ENCODE results near the gene RASAL2.
"Not testable (repeated sequence)": the region's sequence is repeated elsewhere in the genome, so short reads cannot be mapped to it uniquely, and the experiment has no call there.

RASAL2 gene

GRCh38 chr1:178072326-178072725 lies 21.6 kb upstream of the RASAL2 start:
- no peak for DNase-seq

- DNase-seq: no peak
Measured at GRCh38 chr1:178075333-178075732, 18.6 kb upstream of the RASAL2 start.

DNA sequence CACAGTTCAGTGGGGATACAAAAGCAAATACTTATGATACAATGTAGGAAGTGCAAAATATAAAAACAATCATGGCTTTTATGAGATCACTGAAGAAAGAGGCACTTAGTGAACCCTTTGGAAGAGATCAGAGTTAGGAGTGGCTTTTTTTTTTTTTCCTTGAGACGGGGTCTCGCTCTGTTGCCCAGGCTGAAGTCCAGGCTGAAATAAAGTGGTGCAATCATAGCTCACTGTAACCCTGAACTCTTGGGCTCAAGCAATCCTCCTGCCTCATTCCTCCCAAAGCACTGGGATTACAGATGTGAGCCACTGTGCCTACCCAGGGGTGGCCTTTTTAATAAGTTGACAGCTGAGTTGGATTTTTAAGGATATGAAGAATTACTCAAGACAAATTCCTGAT lies 17.3 kb upstream of the RASAL2 start:
- no peak for DNase-seq

DNA sequence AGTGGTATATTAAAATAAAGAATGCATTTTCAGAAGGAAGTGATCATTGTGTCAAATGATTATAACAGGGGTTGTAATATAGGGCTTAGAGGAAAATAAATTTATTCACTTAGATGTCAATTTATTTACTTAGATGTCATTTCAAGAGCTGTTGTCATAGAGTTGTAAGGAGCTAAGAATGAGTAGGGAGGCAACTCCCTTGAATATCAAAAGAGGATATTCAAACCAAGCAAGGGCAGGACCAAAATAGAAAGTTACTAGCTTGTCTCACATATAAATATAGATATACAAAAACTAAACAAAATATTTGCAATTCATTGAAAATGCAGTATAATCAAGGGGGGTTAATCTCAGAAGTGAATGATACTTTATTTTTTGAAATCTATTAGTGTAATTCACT lies 16.0 kb upstream of the RASAL2 start:
- no peak for DNase-seq

GRCh38 chr1:178086294-178086693 lies 7.6 kb upstream of the RASAL2 start:
- no peak for DNase-seq

DNA sequence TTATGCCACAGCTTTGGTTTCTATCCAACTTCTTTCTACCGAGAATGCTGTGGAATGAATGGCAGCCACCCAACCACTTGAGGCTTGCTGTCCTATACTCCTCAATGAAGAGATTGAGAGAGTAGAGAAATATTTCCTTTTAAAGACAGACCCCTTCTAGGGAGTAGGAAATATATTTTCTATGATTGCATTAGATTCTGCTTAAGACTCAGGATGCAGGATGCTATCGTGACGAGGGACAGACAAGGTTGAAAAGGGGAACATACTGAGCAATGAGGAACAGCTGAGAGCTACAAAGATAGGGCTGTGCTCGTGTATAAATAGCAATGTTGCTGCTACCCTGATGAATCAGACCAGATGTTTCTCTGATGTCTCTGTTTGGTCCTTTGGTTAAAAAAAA lies 7.1 kb upstream of the RASAL2 start:
- no peak for DNase-seq

- DNase-seq: no peak
Measured at GRCh38 chr1:178088651-178089050, 5.3 kb upstream of the RASAL2 start.

DNA sequence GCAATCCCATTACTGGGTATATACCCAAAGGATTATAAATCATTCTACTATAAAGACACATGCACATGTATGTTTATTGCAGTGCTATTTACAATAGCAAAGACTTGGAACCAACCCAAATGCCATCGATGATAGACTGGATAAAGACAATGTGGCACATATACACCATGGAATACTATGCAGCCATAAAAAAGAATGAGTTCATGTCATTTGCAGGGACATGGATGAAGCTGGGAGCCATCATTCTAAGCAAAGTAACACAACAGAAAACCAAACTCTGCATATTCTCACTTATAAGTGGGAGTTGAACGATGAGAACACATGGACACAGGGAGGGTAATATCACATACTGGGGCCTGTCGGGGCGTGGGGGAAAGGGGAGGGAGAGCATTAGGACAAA lies 2.5 kb upstream of the RASAL2 start:
- DNase-seq: not testable (repeated sequence)

DNA sequence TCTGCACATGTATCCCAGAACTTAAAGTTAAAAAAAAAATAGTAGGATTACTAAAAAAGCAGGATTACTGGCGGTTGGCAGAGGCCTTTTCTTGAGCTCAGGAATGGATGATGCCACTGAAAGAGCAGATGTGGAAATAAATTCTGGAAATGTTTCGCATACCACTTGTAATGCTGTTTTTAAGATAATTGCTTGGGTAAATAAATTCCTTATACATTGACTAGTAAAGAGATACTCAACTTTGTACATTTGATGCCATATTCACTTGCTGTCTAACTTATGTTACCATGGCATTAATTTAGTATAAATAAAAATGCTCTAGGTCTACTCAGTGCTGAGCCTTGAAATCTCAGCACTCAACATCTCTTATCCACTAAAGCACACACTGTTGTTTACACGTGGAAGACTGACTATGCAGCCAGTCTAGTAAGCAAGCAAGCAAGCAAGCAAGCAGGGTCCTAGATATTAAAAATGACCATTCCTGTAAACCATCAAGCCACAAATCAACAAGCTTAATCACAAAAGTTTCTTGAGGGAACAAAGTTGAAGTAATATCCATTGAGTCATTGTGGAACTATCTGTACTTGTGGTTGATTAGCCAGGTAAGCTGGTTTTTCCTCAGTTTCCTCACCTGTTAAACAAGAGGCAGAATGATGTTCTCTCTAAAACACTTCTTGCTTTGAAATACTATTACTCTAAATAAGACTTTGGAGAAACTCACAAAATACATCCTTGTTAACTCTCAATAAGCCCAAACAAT lies 1.7 kb upstream of the RASAL2 start:
- no peak for DNase-seq

DNA sequence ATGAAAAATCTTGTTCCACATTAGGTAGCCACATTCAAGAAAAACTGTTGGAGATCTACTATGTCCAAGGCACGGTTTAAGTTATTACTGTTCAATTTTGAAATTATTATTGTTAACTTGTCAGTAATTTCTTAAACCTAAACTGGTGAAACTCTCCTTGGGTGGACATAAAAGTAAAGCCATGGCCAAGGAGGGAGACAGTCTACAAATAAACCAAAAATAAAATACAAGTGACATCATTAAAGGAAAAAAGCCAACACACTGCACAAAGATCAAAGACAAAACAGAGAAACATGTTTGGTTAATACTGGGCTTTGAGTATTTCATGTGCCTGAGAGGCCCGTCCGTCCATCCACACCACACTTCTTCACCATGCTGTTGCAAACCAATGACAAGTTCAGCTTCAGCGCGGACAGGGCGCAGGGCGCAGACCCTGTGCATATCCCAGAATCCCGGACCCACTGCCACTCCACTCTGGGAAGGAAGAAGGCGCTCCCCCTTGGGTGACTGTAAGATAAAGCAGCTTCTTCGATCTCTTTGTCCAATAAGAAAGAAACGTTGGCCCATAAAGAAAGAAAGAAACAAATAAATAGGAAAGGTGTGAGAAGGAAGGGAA lies 918 bp upstream of the RASAL2 start:
- no peak for DNase-seq

- DNase-seq: peak; percentile 39
Measured at GRCh38 chr1:178093494-178093950, 382 bp upstream of the RASAL2 start.

GRCh38 chr1:178094739-178095645 lies 1.1 kb downstream of the RASAL2 start:
- DNase-seq: no peak

GRCh38 chr1:178096421-178096820 lies 2.5 kb downstream of the RASAL2 start:
- no peak for DNase-seq

DNA sequence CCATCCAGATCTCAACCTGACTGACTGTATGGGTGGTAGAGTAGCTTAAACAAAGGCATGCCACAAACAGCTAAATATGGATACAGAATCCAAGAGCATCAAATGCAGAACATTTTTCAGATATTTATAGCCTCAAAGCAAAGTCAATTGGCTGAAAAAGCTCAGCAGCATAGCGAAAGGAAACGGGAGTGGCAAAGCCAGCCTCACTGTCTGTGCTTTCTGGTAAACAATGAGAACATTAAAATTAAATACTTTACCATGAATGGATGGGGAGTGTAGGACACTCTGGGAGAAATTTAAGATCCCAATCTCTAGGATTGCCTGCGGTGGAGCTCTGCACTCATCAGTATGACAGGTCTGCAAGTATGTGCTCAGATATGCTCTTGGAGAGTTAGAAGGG lies 4.4 kb downstream of the RASAL2 start:
- DNase-seq: no peak

- DNase-seq: no peak
Measured at GRCh38 chr1:178101266-178101630, 7.3 kb downstream of the RASAL2 start.

DNA sequence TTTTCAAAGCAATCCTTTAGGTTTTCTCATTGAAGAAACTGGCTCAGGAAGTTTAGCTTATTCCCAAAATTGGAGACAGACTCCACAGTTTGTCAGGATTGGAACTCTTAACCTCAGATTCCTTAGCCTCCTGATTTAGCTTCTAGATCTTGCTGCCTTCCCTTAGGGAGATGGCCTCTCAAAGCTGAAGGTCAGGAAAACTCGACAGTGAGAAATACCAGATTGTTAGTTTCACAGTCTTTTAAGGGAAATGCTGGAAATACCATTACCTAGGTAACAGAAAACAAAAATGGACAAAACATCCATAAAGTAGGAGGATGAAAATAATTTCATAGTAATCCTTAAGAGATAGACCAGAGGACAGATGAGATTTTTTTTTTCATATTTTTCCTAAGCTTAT lies 7.8 kb downstream of the RASAL2 start:
- DNase-seq: no peak

DNA sequence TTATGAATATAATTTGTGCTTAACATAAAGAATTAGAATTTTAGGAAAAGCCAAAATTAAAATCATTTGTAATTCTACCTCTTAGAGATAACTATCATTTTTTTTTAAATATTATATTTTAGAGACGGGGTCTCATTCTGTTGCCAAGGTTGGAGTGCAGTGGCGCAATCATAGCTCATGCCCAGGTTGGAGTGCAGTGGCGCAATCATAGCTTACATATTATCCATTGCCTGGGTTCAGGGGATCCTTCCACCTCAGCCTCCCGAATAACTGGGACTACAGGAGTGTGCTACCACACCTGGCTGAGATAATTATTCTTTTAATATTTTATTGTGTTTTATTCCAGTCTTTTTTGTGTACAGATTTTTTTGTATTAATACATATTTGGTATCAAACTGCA lies 8.3 kb downstream of the RASAL2 start:
- no peak for DNase-seq

- no peak for DNase-seq
Measured at GRCh38 chr1:178107823-178108222, 13.9 kb downstream of the RASAL2 start.

GRCh38 chr1:178109348-178110143 lies 15.6 kb downstream of the RASAL2 start:
- no peak for DNase-seq

DNA sequence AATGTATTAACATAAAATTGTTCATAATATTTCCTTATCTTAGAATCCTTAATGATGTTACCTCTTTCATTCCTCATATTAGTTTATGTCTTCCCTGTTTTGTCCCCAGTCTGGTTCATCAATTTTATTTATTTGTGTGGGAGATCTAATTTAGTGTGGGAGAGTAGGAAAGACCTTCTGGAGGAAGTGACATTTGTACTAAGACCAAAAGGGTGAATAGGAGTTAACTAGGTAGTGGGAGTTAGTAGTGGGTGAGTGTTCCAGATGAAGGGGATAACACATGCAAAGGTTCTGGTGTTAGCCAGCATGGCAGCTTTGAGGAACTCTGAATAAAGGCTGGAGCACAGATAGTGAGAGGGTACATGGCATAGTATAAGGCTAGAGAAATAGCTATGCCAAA lies 21.4 kb downstream of the RASAL2 start:
- DNase-seq: no peak

DNA sequence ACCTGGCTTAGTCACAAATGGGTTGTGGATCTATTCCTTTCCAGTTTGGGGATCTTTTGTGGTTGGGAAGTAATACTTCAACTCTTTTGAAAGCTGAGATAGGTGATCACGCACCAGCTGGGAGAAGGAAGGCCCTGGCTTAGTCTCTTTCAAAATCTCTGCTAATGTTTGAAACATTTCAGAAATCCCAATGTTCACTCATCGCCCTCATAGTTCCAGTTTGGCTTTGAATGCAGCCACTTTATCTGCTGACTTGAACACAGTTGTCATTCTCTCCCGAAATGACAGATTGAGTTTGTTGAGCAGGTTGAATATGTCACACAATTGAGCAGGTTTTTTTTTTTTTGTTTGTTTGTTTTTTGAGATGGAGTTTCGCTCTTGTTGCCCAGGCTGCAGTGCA lies 24.6 kb downstream of the RASAL2 start:
- no peak for DNase-seq

GRCh38 chr1:178119628-178120027 lies 25.7 kb downstream of the RASAL2 start:
- no peak for DNase-seq

GRCh38 chr1:178120088-178120487 lies 26.2 kb downstream of the RASAL2 start:
- DNase-seq: no peak
